Measurements from ENCODE around the gene XXYLT1. TPM values are rescaled to one million over a fixed set of nuclear protein-coding genes. Genes with fewer than 3 reads are reported as not detected.

XXYLT1 gene
- total RNA-seq, 8 experiments from 2014 or later: 8.7 to 35.9 (median 16.1) TPM

- H3K4me1 ChIP-seq (replicated peaks in 1 of 2): peaks cover 38 to 54% of the 10 kb centered on the region in 2 donors
- no peak for ATAC-seq (replicated peaks in 6 of 8)
- no peak overlapping the region for H3K4me3 ChIP-seq
- H3K27ac ChIP-seq: no peak overlapping the region
- WGBS, 10 experiments: 68 to 100% (median 93%) methylated on average over 1 to 8 of the region's 10 CpGs; no CpG with 5 or more reads in 1 of the 10 experiments
- in situ Hi-C loops (cut with MboI; ENCODE audit: low pct_unique_long_range_greater_than_20kb in 2 of 9, low sequenced_read_pairs in 9 of 9, unreplicated experiment in 9 of 9): no loop called here
Measured at GRCh38 chr3:195159117-195159813, 111.7 kb downstream of the XXYLT1 start.

- peak in 2 of 8 experiments; percentile 14 to 31 for ATAC-seq (replicated peaks in 6 of 8)
- in situ Hi-C loops (cut with MboI; ENCODE audit: low pct_unique_long_range_greater_than_20kb in 2 of 9, low sequenced_read_pairs in 9 of 9, unreplicated experiment in 9 of 9): no loop called here
- no peak overlapping the region for H3K4me3 ChIP-seq
- no peak overlapping the region for H3K27ac ChIP-seq
- peaks cover 53 to 67% of the 10 kb centered on the region in 2 donors for H3K4me1 ChIP-seq (replicated peaks in 1 of 2)
- WGBS, 10 experiments: 17 to 100% (median 34%) methylated on average over 1 to 11 of the region's 20 CpGs; no CpG with 5 or more reads in 3 of the 10 experiments
Measured at GRCh38 chr3:195156286-195156890, 114.6 kb downstream of the XXYLT1 start.

GRCh38 chr3:195155570-195156241 is 115.3 kb downstream of the XXYLT1 start:
- Histone ChIP-seq H3K27ac (no peak overlapping the region), H3K4me1 (replicated peaks in 1 of 2) (peaks cover 53 to 69% of the 10 kb centered on the region in 2 donors), H3K4me3 (no peak overlapping the region)
- ATAC-seq (replicated peaks in 6 of 8): no peak
- in situ Hi-C loops (cut with MboI; ENCODE audit: low pct_unique_long_range_greater_than_20kb in 2 of 9, low sequenced_read_pairs in 9 of 9, unreplicated experiment in 9 of 9): no loop called here
- 39 to 100% (median 88%) methylated on average over 1 to 10 of the region's 17 CpGs; no CpG with 5 or more reads in 1 of the 10 experiments for WGBS, 10 experiments

- peak; percentile 17 to 64 (median 48) for ATAC-seq (replicated peaks in 6 of 8)
- no peak overlapping the region for H3K27ac ChIP-seq
- H3K4me1 ChIP-seq (replicated peaks in 1 of 2): peaks cover 45 to 67% of the 10 kb centered on the region in 2 donors
- WGBS, 10 experiments: 7 to 92% (median 57%) methylated on average over 1 to 10 of the region's 16 CpGs; no CpG with 5 or more reads in 1 of the 10 experiments
- H3K4me3 ChIP-seq: no peak overlapping the region
- in situ Hi-C loops (cut with MboI; ENCODE audit: low pct_unique_long_range_greater_than_20kb in 2 of 9, low sequenced_read_pairs in 9 of 9, unreplicated experiment in 9 of 9): no loop called here
Measured at GRCh38 chr3:195154793-195155535, 116.0 kb downstream of the XXYLT1 start.

GRCh38 chr3:195154111-195154791 is 116.7 kb downstream of the XXYLT1 start:
- Histone ChIP-seq H3K27ac (no peak overlapping the region), H3K4me1 (replicated peaks in 1 of 2) (peaks cover 45 to 61% of the 10 kb centered on the region in 2 donors), H3K4me3 (no peak overlapping the region)
- peak in 2 of 8 experiments; percentile 33 to 67 for ATAC-seq (replicated peaks in 6 of 8)
- WGBS, 10 experiments: 33 to 90% (median 81%) methylated on average over 3 to 12 of the region's 16 CpGs; no CpG with 5 or more reads in 1 of the 10 experiments
- in situ Hi-C loops (cut with MboI; ENCODE audit: low pct_unique_long_range_greater_than_20kb in 2 of 9, low sequenced_read_pairs in 9 of 9, unreplicated experiment in 9 of 9): no loop called here

GRCh38 chr3:195153653-195154052 is 117.3 kb downstream of the XXYLT1 start:
- in situ Hi-C loops (cut with MboI; ENCODE audit: low pct_unique_long_range_greater_than_20kb in 2 of 9, low sequenced_read_pairs in 9 of 9, unreplicated experiment in 9 of 9): no loop called here
- no peak overlapping the region for H3K27ac ChIP-seq
- 43 to 100% (median 90%) methylated on average over 1 to 6 of the region's 8 CpGs; no CpG with 5 or more reads in 3 of the 10 experiments for WGBS, 10 experiments
- H3K4me1 ChIP-seq (replicated peaks in 1 of 2): peaks cover 51 to 63% of the 10 kb centered on the region in 2 donors
- H3K4me3 ChIP-seq: no peak overlapping the region
- ATAC-seq (replicated peaks in 6 of 8): no peak

GRCh38 chr3:195153130-195153529 is 117.8 kb downstream of the XXYLT1 start:
- 0 to 61% (median 20%) methylated on average over 1 to 6 of the region's 7 CpGs; no CpG with 5 or more reads in 3 of the 10 experiments for WGBS, 10 experiments
- ATAC-seq (replicated peaks in 6 of 8): peak in 5 of 8 experiments; percentile 62 to 91 (median 88)
- in situ Hi-C loops (cut with MboI; ENCODE audit: low pct_unique_long_range_greater_than_20kb in 2 of 9, low sequenced_read_pairs in 9 of 9, unreplicated experiment in 9 of 9): no loop called here
- Histone ChIP-seq H3K4me1 (replicated peaks in 1 of 2) (peaks cover 56 to 68% of the 10 kb centered on the region in 2 donors), H3K27ac (peak overlapping the region; percentile 65 to 73), H3K4me3 (no peak overlapping the region)

GRCh38 chr3:195151866-195152541 is 119.0 kb downstream of the XXYLT1 start:
- peak in 2 of 8 experiments; percentile 28 to 41 for ATAC-seq (replicated peaks in 6 of 8)
- H3K27ac ChIP-seq: no peak overlapping the region
- 48 to 100% (median 85%) methylated on average over 1 to 10 of the region's 11 CpGs; no CpG with 5 or more reads in 1 of the 10 experiments for WGBS, 10 experiments

GRCh38 chr3:195151402-195151801 is 119.6 kb downstream of the XXYLT1 start:
- peaks cover 55 to 61% of the 10 kb centered on the region in 2 donors for H3K4me1 ChIP-seq (replicated peaks in 1 of 2)
- no peak for ATAC-seq (replicated peaks in 6 of 8)
- 22 to 92% (median 72%) methylated on average over 1 to 3 of the region's 3 CpGs for WGBS, 10 experiments
- no peak overlapping the region for H3K27ac ChIP-seq
- H3K4me3 ChIP-seq: no peak overlapping the region
- in situ Hi-C loops (cut with MboI; ENCODE audit: low pct_unique_long_range_greater_than_20kb in 2 of 9, low sequenced_read_pairs in 9 of 9, unreplicated experiment in 9 of 9): no loop called here

More at GRCh38 chr3:195151866-195152541, 119.0 kb downstream of the XXYLT1 start:
- Histone ChIP-seq H3K4me3 (no peak overlapping the region), H3K4me1 (replicated peaks in 1 of 2) (peaks cover 60 to 67% of the 10 kb centered on the region in 2 donors)
- in situ Hi-C loops (cut with MboI; ENCODE audit: low pct_unique_long_range_greater_than_20kb in 2 of 9, low sequenced_read_pairs in 9 of 9, unreplicated experiment in 9 of 9): no loop called here

GRCh38 chr3:195150181-195151118 is 120.5 kb downstream of the XXYLT1 start:
- peak in 4 of 8 experiments; percentile 14 to 40 (median 28) for ATAC-seq (replicated peaks in 6 of 8)
- Histone ChIP-seq H3K4me3 (no peak overlapping the region), H3K4me1 (replicated peaks in 1 of 2) (peaks cover 48 to 53% of the 10 kb centered on the region in 2 donors), H3K27ac (no peak overlapping the region)
- in situ Hi-C loops (cut with MboI; ENCODE audit: low pct_unique_long_range_greater_than_20kb in 2 of 9, low sequenced_read_pairs in 9 of 9, unreplicated experiment in 9 of 9): no loop called here
- 45 to 100% (median 70%) methylated on average over 1 to 6 of the region's 20 CpGs; no CpG with 5 or more reads in 3 of the 10 experiments for WGBS, 10 experiments

All from motor neuron (in vitro differentiated cells).